ENCODE data around the gene IFI27L1.

DNA sequence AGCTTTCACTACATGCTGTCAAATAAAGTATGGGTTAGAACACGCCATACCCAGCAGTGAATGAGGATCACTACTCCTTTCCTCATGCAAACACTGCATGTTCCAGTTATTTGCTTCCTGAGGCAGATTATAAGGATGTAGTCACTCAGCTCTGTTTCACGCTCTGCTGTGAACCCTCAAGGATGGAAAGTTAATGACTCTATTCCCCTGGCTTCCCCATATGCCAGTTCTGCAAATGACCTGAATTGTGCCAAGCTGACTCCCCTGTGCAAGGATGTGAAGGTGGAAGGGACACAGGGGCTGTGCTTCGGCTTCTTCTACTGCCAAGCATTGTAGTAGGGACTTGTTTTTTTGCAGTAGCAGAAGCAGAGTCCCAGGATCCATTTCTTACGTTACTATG lies 6.8 kb downstream of the IFI27L1 start:
- TF ChIP-seq, protein P1, sequence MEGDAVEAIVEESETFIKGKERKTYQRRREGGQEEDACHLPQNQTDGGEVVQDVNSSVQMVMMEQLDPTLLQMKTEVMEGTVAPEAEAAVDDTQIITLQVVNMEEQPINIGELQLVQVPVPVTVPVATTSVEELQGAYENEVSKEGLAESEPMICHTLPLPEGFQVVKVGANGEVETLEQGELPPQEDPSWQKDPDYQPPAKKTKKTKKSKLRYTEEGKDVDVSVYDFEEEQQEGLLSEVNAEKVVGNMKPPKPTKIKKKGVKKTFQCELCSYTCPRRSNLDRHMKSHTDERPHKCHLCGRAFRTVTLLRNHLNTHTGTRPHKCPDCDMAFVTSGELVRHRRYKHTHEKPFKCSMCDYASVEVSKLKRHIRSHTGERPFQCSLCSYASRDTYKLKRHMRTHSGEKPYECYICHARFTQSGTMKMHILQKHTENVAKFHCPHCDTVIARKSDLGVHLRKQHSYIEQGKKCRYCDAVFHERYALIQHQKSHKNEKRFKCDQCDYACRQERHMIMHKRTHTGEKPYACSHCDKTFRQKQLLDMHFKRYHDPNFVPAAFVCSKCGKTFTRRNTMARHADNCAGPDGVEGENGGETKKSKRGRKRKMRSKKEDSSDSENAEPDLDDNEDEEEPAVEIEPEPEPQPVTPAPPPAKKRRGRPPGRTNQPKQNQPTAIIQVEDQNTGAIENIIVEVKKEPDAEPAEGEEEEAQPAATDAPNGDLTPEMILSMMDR (IDR thresholded peaks at IDR 0.05): no peak
- no peak for TF ChIP-seq EZH2 (IDR thresholded peaks at IDR 0.05; ENCODE audit: borderline replicate concordance, insufficient read depth, low read depth, low read length, poor library complexity, severe bottlenecking)

Measured in B cell (primary cell).